ENCODE data around the gene FRAS1.

DNA sequence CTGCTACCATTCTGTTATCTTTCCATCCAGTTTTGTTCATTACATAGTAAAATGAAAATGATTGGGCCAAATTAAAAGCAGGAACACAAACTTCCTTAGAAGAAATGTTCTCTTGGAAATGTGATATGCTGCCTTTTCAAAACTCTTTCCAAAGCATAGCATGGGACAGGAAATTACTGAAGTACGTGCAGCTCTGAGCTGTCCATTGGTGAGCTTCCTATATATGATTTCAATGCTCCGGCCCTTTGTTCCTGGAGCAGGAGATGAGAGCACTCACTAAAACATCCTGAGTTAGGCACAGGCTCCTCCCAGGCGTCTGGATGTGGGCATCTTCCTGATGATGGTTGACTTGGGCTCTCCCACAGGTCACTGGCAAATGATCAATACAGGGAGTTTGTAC is 461.4 kb downstream of the FRAS1 start:
- TF ChIP-seq, protein P1, sequence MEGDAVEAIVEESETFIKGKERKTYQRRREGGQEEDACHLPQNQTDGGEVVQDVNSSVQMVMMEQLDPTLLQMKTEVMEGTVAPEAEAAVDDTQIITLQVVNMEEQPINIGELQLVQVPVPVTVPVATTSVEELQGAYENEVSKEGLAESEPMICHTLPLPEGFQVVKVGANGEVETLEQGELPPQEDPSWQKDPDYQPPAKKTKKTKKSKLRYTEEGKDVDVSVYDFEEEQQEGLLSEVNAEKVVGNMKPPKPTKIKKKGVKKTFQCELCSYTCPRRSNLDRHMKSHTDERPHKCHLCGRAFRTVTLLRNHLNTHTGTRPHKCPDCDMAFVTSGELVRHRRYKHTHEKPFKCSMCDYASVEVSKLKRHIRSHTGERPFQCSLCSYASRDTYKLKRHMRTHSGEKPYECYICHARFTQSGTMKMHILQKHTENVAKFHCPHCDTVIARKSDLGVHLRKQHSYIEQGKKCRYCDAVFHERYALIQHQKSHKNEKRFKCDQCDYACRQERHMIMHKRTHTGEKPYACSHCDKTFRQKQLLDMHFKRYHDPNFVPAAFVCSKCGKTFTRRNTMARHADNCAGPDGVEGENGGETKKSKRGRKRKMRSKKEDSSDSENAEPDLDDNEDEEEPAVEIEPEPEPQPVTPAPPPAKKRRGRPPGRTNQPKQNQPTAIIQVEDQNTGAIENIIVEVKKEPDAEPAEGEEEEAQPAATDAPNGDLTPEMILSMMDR (conservative IDR thresholded peaks at IDR 0.05; ENCODE audit: low read depth, low read length), result no peak
- TF ChIP-seq EZH2 (IDR thresholded peaks at IDR 0.05; ENCODE audit: low read length, unreplicated experiment) (no peak), EZH2phosphoT487 (IDR thresholded peaks at IDR 0.05; ENCODE audit: borderline replicate concordance, low read length) (no peak)

All from PC-3 (cell line).